Heart right ventricle (tissue), 16 donors: ENCODE data around the gene CFAP300. TPM values are rescaled to one million over a fixed set of nuclear protein-coding genes. Genes with fewer than 3 reads are reported as not detected.

Experiments
- ATAC-seq, 8 donors: fragments of 200-7000 bp; cut with Tn5 transposase; one replicate each; pipeline ENCODE4 v1.9.1; 2020; ENCODE audit warnings: mild to moderate bottlenecking in 8 of 8, moderate library complexity in 8 of 8, moderate number of reproducible peaks in 1 of 8
- DNase-seq, 2 donors: peaks; one replicate each; pipeline ENCODE4 v3.0.0-alpha.2; 2020
- H3K27ac ChIP-seq, 10 donors: fragments of 200-600 bp; sonication (generic) in 2 of 10; one replicate each; pipeline versions ENCODE4 v1.5.0 to v1.8.0; 2020 to 2022; ENCODE audit warnings: mild to moderate bottlenecking in 3 of 10
- H3K27me3 ChIP-seq, 7 donors: fragments of 200-600 bp; one replicate each; pipeline ENCODE4 v1.8.0; 2021 to 2022; ENCODE audit warnings: mild to moderate bottlenecking in 2 of 7
- H3K36me3 ChIP-seq, 9 donors: fragments of 200-600 bp; sonication (generic) in 1 of 9; one replicate each; pipeline versions ENCODE4 v1.5.0 to v1.8.0; 2020 to 2022; ENCODE audit warnings: mild to moderate bottlenecking in 2 of 9
- H3K4me1 ChIP-seq, 9 donors: fragments of 200-600 bp; sonication (generic) in 1 of 9; one replicate each; pipeline versions ENCODE4 v1.5.0 to v1.8.0; 2020 to 2022; ENCODE audit warnings: mild to moderate bottlenecking in 4 of 9
- H3K4me3 ChIP-seq, 10 donors: fragments of 200-600 bp; sonication (generic) in 2 of 10; one replicate each; pipeline versions ENCODE4 v1.5.0 to v1.8.0; 2020 to 2022; ENCODE audit warnings: mild to moderate bottlenecking in 7 of 10, moderate library complexity in 2 of 10
- H3K9me3 ChIP-seq, 11 donors: fragments of 200-600 bp in 10 of 11; sonication (generic) in 2 of 11; one replicate each; pipeline versions ENCODE4 v1.5.0 to v1.8.0; 2013 to 2022; ENCODE audit warnings: mild to moderate bottlenecking in 2 of 11, control low read depth in 1 of 11, moderate library complexity in 1 of 11
- WGBS, 2 donors: extraction: QIAGEN DNeasy Blood & Tissue Kit; methylation state at CpG; one replicate each; pipeline ENCODE4 v1.1.7; 2013; ENCODE audit warnings: inconsistent platforms in 1 of 2; 5-methylcytosine and 5-hydroxymethylcytosine counted together
- intact Hi-C, 10 donors: fragments of 100-400 bp; cut with DNase I; formaldehyde crosslinking; loops; one replicate each; pipeline versions ENCODE4 v1.11.1 to v1.14.2; 2022
- polyA plus RNA-seq, 2 donors: library from polyadenylated mRNA; stranded (reverse); fragments of 200-250 nt; gene quantifications; one replicate each; pipeline ENCODE4 v1.2.3, GENCODE V29; 2013
- total RNA-seq, 10 donors: library from RNA; stranded (reverse); fragmentation: NEBNext Ultra II Directional in 3 of 10; extraction: Animal tissue kit (Norgen Biotek cat#: 25700) in 3 of 10; gene quantifications; one replicate each; pipeline versions ENCODE4 v1.2.1 to v1.2.4, GENCODE V29; 2021 to 2023
- TF ChIP-seq, protein P1 (sequence below), 9 donors: fragments of 200-600 bp; sonication (generic) in 2 of 9; IDR thresholded peaks; one replicate each; pipeline versions ENCODE4 v1.5.0 to v1.8.0; 2021 to 2022; ENCODE audit warnings: antibody characterized with exemption in 9 of 9, mild to moderate bottlenecking in 5 of 9, moderate library complexity in 1 of 9
- donor health status: Arrhythmogenic right ventricular cardiomyopathy.
- donor health status: ischemic (EF 13 %, LVEDD 7.1; RV severe dilation, severe dysfunction).
- donor health status: healthy with polysubstance abuse.
- donor health status: DM: no; HTN: yes; CAD: no.
- donor health status: DM: no; HTN: no; CAD: no.
- donor health status: ischemic (EF 25% LVEDD 6.9; RV normal size, moderate dysfunction).
- donor health status: ischemic (EF 25% LVEDD 5.7; RV mildly dilated, moderate dysfunction).
- donor health status: healthy.
- donor health status: DM: yes; HTN: yes; CAD: no.
- donor health status: Ischemic cardiomyopathy.
- donor health status: ischemic (EF 35%, LVEDD 5.7; RV mildly dilated, moderate dysfunction).
- donor health status: nonischemic (EF 11% LVEDD 7.7; RV severe dilation, severe dysfunction).
- donor health status: DM: yes; HTN: yes; CAD: no.
- donor health status: PGD.
- donor health status: ischemic (EF 29% LVEDD 5.4; RV normal size, mild dysfunction).
- donor health status: nonischemic (EF 23%, LVEDD 6.1; RV moderate dilation, normal function).

The CFAP300 gene
- total and polyA plus RNA-seq, 12 donors: 0.26 to 1.8 (median 0.65) TPM; not detected in 1

DNA sequence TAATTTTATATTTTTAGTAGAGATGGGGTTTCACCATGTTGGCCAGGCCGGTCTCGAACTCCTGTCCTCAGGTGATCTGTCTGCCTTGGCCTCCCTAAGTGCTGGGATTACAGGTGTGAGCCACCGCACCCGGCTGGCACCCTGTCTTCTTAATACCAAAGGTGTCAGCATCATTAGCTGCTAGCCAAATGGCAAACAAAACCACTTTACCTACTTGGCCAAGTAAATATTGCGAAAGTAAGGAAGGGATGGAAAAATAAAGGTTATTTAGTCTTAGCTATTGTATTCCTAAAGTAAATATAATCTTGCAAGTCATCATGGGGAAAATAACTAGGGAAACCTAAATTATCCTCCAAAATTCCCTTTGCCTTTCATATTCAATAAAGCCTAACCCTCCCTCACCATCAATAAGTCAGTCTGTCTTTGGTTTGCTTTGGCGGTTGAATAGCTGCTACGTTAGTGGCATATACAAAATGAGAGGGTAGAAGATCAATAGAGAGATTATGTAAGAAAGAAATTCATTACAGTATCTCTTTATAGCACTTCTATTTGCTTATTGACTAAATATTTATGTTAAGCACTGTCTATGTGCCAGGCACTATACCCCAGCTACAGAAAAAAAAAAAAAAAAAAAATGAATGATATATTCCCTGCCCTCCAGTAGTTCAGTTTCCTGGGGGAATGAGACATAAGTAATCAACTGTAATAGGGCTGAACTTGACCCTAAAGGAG is 40.2 kb upstream of the CFAP300 start:
- DNase-seq: no peak
- TF ChIP-seq, protein P1, sequence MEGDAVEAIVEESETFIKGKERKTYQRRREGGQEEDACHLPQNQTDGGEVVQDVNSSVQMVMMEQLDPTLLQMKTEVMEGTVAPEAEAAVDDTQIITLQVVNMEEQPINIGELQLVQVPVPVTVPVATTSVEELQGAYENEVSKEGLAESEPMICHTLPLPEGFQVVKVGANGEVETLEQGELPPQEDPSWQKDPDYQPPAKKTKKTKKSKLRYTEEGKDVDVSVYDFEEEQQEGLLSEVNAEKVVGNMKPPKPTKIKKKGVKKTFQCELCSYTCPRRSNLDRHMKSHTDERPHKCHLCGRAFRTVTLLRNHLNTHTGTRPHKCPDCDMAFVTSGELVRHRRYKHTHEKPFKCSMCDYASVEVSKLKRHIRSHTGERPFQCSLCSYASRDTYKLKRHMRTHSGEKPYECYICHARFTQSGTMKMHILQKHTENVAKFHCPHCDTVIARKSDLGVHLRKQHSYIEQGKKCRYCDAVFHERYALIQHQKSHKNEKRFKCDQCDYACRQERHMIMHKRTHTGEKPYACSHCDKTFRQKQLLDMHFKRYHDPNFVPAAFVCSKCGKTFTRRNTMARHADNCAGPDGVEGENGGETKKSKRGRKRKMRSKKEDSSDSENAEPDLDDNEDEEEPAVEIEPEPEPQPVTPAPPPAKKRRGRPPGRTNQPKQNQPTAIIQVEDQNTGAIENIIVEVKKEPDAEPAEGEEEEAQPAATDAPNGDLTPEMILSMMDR (IDR thresholded peaks at IDR 0.05): no peak
- Histone ChIP-seq H3K27ac (no peak overlapping the region), H3K27me3 (no peaks in the 10 kb centered on the region), H3K4me1 (peaks cover 0 to 13% (median 9%) of the 10 kb centered on the region in 9 donors), H3K4me3 (no peak overlapping the region), H3K9me3 (no peaks in the 10 kb centered on the region), H3K36me3 (peaks cover 0 to 3% (median 0%) of the 10 kb centered on the region in 9 donors)
- intact Hi-C loops: loop anchor here in 8 of 10 donors (1.0 to 10.0 kb wide), 6 partner anchors 92 to 552 kb away; partner anchors contain the start of genes ANGPTL5 (in 1 of the 8) and CEP126 (in 1 of the 8)
- WGBS, 2 donors: 98% methylated on average over 7 of the region's 7 CpGs
- no peak for ATAC-seq

DNA sequence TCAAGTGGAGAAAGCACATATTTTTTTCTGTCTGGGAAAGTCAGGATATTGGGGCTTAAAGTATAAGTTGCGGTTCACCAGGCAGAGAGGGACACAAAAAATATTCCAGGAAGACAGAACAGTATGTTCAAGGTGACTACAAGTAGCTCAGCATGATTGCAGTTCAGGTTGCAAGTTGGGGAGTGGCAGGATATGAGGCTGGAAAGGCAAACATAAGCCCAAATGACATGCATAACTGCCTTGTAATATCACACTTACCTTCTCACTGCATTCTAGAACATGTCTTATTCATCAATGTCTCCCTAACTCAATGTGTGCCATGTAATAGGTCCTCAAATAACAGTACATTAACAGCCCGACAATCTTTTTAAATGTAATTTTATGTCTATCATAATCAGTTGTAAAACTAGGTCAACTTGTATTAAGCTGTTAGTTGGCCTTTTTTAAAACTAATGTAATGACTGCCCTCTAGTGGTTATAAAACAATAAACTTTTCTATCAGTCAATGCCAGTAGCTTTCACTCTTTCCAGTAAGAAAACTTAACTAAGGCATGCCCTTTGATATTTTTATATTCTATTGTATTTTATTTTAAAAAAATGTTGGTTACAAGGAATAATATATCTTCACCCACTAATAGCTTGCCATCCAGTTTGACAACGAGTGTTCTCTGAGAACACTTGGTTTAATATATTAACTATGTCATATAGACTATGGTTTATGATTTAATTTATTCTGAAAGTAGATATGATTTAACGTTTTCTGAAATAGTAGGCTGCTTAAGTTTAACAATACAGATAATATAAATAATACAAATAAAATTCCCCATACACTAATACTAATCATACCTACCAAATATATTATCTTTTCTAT is 39.4 kb upstream of the CFAP300 start:
- H3K27me3 ChIP-seq: no peaks in the 10 kb centered on the region
- ATAC-seq: peak in 2 of 8 donors; percentile 56 to 59
- 29 to 31% methylated on average over 4 of the region's 4 CpGs for WGBS, 2 donors

DNA sequence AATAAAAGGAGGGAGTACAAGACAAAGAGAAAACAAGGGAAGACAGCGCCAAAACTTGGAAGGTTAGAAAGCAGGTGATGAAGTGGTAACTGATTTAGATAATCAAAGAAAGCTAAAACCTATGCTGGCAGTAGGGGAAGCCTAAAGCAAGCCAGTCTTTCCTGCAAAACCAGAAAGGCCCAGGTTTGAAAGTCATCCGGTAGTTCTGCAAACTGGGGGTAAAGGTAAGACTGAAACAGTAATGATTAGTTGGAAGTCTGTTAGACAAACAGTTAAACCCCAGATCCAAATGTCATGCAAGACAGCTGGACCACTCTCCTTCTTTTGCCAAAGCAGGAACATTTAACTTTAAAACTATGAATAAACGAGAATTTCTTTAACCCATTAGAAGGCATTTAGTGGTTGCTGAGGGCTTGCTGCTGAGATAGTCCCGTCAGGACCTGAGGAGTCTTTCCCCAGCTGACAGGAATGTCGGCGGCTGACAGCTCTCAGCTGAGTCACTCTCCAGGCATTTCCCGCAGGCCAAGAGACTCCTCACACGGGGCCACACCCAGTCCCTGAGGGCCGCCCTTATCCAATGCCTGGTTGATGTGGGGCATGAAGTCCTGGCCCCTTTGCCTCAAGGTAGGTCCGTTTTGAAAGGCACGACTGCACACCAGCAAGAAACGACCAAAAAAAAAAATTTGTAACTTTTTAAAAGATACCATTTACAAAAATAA is 36.3 kb upstream of the CFAP300 start:
- intact Hi-C loops: loop anchor here in 2 of 10 donors (5.0 kb wide), 2 partner anchors 99 to 149 kb away; no protein-coding TSS in a partner anchor
- Histone ChIP-seq H3K4me3 (no peak overlapping the region), H3K9me3 (no peaks in the 10 kb centered on the region), H3K27me3 (no peaks in the 10 kb centered on the region), H3K4me1 (peaks cover 0 to 13% (median 9%) of the 10 kb centered on the region in 9 donors), H3K27ac (no peak overlapping the region), H3K36me3 (no peaks in the 10 kb centered on the region)
- 21% methylated on average over 12 of the region's 12 CpGs for WGBS, 2 donors
- TF ChIP-seq, protein P1 (IDR thresholded peaks at IDR 0.05): no peak
- peak; percentile 75 to 97 (median 80) for ATAC-seq
- DNase-seq: peak; percentile 34 to 61

More for the DNA sequence above, 39.4 kb upstream of the CFAP300 start:
- TF ChIP-seq, protein P1 (IDR thresholded peaks at IDR 0.05): peak; percentile 36 to 75 (median 67)
- no peaks in the 10 kb centered on the region for H3K36me3 ChIP-seq
- H3K4me3 ChIP-seq: no peak overlapping the region
- no peak overlapping the region for H3K27ac ChIP-seq
- H3K4me1 ChIP-seq: peaks cover 0 to 13% (median 9%) of the 10 kb centered on the region in 9 donors
- no peak for DNase-seq
- intact Hi-C loops: loop anchor here in 9 of 10 donors (1.0 to 10.0 kb wide), 7 partner anchors 93 to 553 kb away; partner anchors contain the start of genes ANGPTL5 (in 1 of the 9) and CEP126 (in 1 of the 9)
- H3K9me3 ChIP-seq: no peaks in the 10 kb centered on the region
